Neural progenitor cell (in vitro differentiated cells): ENCODE results near the gene P2RY6. TPM values are rescaled to one million over a fixed set of nuclear protein-coding genes. Genes with fewer than 3 reads are reported as not detected.

Source experiments
- DNase-seq: peaks from one replicate; pipeline ENCODE4 v3.0.0-alpha.2; 2016; ENCODE audit warnings: low spot score
- H2AFZ ChIP-seq: fragments of 200-600 bp; sonication (generic); replicated peaks from 2 replicates; pipeline ENCODE4 v1.6.1; 2016; ENCODE audit warnings: antibody characterized with exemption
- H3F3A ChIP-seq: fragments of 200-600 bp; sonication (generic); 2 replicates; pipeline ENCODE4 v1.6.1; 2016; ENCODE audit warnings: antibody characterized with exemption, low read depth
- H3K27ac ChIP-seq: fragments of 200-600 bp; sonication (generic); 2 replicates; pipeline ENCODE4 v1.5.1; 2016; ENCODE audit warnings: mild to moderate bottlenecking
- H3K27me3 ChIP-seq: fragments of 200-600 bp; sonication (generic); 2 replicates; pipeline ENCODE4 v1.6.1; 2016; ENCODE audit warnings: mild to moderate bottlenecking, moderate library complexity
- H3K36me3 ChIP-seq: fragments of 200-600 bp; sonication (generic); 2 replicates; pipeline ENCODE4 v1.5.1; 2016
- H3K4me1 ChIP-seq: fragments of 200-600 bp; sonication (generic); 2 replicates; pipeline ENCODE4 v1.6.1; 2016; ENCODE audit warnings: mixed run types
- H3K4me2 ChIP-seq: fragments of 200-600 bp; sonication (generic); 2 replicates; pipeline ENCODE4 v1.6.1; 2016
- H3K4me3 ChIP-seq: fragments of 200-600 bp; sonication (generic); 2 replicates; pipeline ENCODE4 v1.5.1; 2016
- H3K79me2 ChIP-seq: fragments of 200-600 bp; sonication (generic); 2 replicates; pipeline ENCODE4 v1.6.1; 2016; ENCODE audit warnings: low read depth
- H3K9ac ChIP-seq: fragments of 200-600 bp; sonication (generic); 2 replicates; pipeline ENCODE4 v1.6.1; 2016
- H3K9me3 ChIP-seq: fragments of 200-600 bp; sonication (generic); 2 replicates; pipeline ENCODE4 v1.5.1; 2016; ENCODE audit warnings: low read depth
- H4K20me1 ChIP-seq: fragments of 200-600 bp; sonication (generic); 2 replicates; pipeline ENCODE4 v1.6.1; 2016; ENCODE audit warnings: low read depth
- H3K27ac Mint-ChIP-seq: 3 replicates; pipeline ENCODE4 v1.8.0; 2021; ENCODE audit warnings: mixed read lengths
- H3K27me3 Mint-ChIP-seq: 2 replicates; pipeline ENCODE4 v1.8.0; 2022; ENCODE audit warnings: low read depth, mild to moderate bottlenecking, inconsistent platforms, moderate library complexity, mixed read lengths; ENCODE audit not compliant: insufficient read depth
- H3K36me3 Mint-ChIP-seq: 3 replicates; pipeline ENCODE4 v1.8.0; 2021; ENCODE audit warnings: mixed read lengths
- H3K4me1 Mint-ChIP-seq: 3 replicates; pipeline ENCODE4 v1.8.0; 2021; ENCODE audit warnings: mixed read lengths
- H3K4me3 Mint-ChIP-seq: 3 replicates; pipeline ENCODE4 v1.8.0; 2021; ENCODE audit warnings: mild to moderate bottlenecking, moderate library complexity, mixed read lengths
- H3K9me3 Mint-ChIP-seq: 3 replicates; pipeline ENCODE4 v1.8.0; 2020; ENCODE audit warnings: mixed read lengths
- EZH2 ChIP-seq: fragments of 200-600 bp; sonication (generic); IDR thresholded peaks from 2 replicates; pipeline ENCODE4 v1.6.1; 2017; ENCODE audit warnings: antibody characterized with exemption, mild to moderate bottlenecking, moderate library complexity
- EZH2phosphoT487 ChIP-seq: fragments of 200-600 bp; sonication (generic); IDR thresholded peaks from 2 replicates; pipeline ENCODE4 v1.6.1; 2017; ENCODE audit warnings: antibody characterized with exemption
- total RNA-seq: library from RNA; depleted of rRNA; stranded (reverse); fragments of >200 nt; gene quantifications from 2 replicates; pipeline ENCODE4 v1.2.3, GENCODE V29; 2015; ENCODE audit warnings: low replicate concordance
- TF ChIP-seq, protein P1 (sequence below): fragments of 200-600 bp; sonication (generic); IDR thresholded peaks from 2 replicates; pipeline ENCODE4 v1.5.1; 2017; ENCODE audit warnings: antibody characterized with exemption, mild to moderate bottlenecking

The P2RY6 gene
- total RNA-seq, 1 donor from 2014 or later, result not detected

DNA sequence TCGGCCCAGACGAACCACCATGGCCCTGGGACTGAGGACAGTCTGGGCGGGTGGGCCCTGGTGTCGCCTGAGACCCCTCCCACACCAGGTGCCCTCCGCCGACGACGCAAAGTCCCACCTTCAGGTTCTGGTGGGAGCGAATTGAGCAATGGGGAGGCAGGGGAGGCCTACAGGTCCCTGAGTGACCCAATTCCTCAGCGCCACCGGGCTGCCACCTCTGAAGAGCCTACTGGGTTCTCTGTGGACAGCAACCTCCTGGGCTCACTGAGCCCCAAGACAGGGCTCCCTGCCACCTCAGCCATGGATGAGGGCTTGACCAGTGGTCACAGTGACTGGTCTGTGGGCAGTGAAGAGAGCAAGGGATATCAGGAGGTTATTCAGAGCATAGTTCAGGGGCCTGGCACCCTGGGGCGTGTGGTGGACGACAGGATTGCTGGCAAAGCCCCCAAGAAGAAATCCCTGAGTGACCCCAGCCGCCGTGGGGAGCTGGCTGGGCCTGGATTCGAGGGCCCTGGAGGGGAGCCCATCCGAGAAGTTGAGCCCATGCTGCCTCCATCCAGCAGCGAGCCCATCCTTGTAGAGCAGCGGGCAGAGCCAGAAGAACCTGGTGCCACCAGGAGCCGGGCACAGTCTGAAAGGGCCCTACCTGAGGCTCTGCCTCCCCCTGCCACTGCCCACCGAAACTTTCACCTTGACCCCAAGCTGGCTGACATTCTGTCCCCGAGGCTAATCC is 38.7 kb downstream of the P2RY6 start:
- Histone ChIP-seq H2AFZ (no peak overlapping the region), H3K27ac (no peak overlapping the region), H3K36me3 (no peaks in the 10 kb centered on the region), H3K9ac (no peak overlapping the region), H3K9me3 (no peaks in the 10 kb centered on the region), H3K27me3 (peaks cover 2% of the 10 kb centered on the region), H3K79me2 (peaks cover 72% of the 10 kb centered on the region), H3F3A (peaks cover 19% of the 10 kb centered on the region), H3K4me1 (peaks cover 63% of the 10 kb centered on the region), H3K4me2 (peak overlapping the region; percentile 95), H4K20me1 (peaks cover 70% of the 10 kb centered on the region), H3K4me3 (no peak overlapping the region)
- peaks cover 10% of the 10 kb centered on the region for H3K27me3 Mint-ChIP-seq
- no peak for DNase-seq
- H3K4me3 Mint-ChIP-seq, result peak overlapping the region; percentile 79
- H3K27ac Mint-ChIP-seq, result no peak overlapping the region
- no peak for TF ChIP-seq EZH2
- TF ChIP-seq, protein P1, sequence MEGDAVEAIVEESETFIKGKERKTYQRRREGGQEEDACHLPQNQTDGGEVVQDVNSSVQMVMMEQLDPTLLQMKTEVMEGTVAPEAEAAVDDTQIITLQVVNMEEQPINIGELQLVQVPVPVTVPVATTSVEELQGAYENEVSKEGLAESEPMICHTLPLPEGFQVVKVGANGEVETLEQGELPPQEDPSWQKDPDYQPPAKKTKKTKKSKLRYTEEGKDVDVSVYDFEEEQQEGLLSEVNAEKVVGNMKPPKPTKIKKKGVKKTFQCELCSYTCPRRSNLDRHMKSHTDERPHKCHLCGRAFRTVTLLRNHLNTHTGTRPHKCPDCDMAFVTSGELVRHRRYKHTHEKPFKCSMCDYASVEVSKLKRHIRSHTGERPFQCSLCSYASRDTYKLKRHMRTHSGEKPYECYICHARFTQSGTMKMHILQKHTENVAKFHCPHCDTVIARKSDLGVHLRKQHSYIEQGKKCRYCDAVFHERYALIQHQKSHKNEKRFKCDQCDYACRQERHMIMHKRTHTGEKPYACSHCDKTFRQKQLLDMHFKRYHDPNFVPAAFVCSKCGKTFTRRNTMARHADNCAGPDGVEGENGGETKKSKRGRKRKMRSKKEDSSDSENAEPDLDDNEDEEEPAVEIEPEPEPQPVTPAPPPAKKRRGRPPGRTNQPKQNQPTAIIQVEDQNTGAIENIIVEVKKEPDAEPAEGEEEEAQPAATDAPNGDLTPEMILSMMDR, result no peak
- no peak for TF ChIP-seq EZH2phosphoT487
- H3K9me3 Mint-ChIP-seq, result peaks cover 3% of the 10 kb centered on the region
- peaks cover 68% of the 10 kb centered on the region for H3K4me1 Mint-ChIP-seq
- H3K36me3 Mint-ChIP-seq, result peaks cover 6% of the 10 kb centered on the region

GRCh38 chr11:73311394-73311869 is 39.3 kb downstream of the P2RY6 start:
- H3K4me3 ChIP-seq, result peak overlapping the region; percentile 25
- peaks cover 10% of the 10 kb centered on the region for H3K27me3 Mint-ChIP-seq
- peak overlapping the region; percentile 75 for H3K4me2 ChIP-seq

DNA sequence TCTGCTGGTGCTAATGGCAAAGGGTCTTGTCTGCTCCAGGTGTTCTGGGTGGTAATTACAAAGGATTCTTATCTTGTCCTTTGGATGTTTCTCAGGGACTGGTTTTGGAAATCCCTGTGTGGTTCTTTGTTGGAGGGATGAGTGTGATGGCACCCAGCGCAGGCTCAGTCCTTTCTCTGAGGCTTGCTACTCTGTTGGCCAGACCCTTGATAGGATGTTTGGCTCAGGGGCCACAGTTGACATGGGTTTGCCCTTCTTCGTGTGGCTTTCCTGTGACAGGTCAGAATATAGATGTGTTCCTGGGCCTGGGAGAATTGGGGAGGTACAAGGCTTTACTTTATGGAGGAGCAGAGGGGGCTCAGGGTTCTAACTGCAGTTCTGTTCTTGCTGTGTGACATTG is 39.9 kb downstream of the P2RY6 start:
- no peak overlapping the region for H3K9ac ChIP-seq
- H3K4me3 Mint-ChIP-seq, result peak overlapping the region; percentile 79
- no peaks in the 10 kb centered on the region for H3K36me3 ChIP-seq
- TF ChIP-seq EZH2phosphoT487, result no peak
- TF ChIP-seq EZH2, result no peak
- TF ChIP-seq, protein P1, result no peak
- H3K4me2 ChIP-seq, result peak overlapping the region; percentile 75
- H3K79me2 ChIP-seq, result peaks cover 82% of the 10 kb centered on the region
- H3K4me1 Mint-ChIP-seq, result peaks cover 69% of the 10 kb centered on the region
- peaks cover 2% of the 10 kb centered on the region for H3K27me3 ChIP-seq
- H3K36me3 Mint-ChIP-seq, result peaks cover 11% of the 10 kb centered on the region
- no peak overlapping the region for H2AFZ ChIP-seq
- peaks cover 59% of the 10 kb centered on the region for H3K4me1 ChIP-seq
- H3K4me3 ChIP-seq, result peak overlapping the region; percentile 25
- no peaks in the 10 kb centered on the region for H3K9me3 Mint-ChIP-seq
- H3F3A ChIP-seq, result peaks cover 10% of the 10 kb centered on the region
- peaks cover 82% of the 10 kb centered on the region for H4K20me1 ChIP-seq
- DNase-seq, result no peak
- H3K9me3 ChIP-seq, result no peaks in the 10 kb centered on the region
- peak overlapping the region; percentile 26 for H3K27ac Mint-ChIP-seq
- peaks cover 8% of the 10 kb centered on the region for H3K27me3 Mint-ChIP-seq
- H3K27ac ChIP-seq, result no peak overlapping the region

More at GRCh38 chr11:73311394-73311869, 39.3 kb downstream of the P2RY6 start:
- H2AFZ ChIP-seq, result no peak overlapping the region
- H3K9ac ChIP-seq, result no peak overlapping the region
- peaks cover 78% of the 10 kb centered on the region for H3K79me2 ChIP-seq
- Mint-ChIP-seq H3K27ac (no peak overlapping the region), H3K4me1 (peaks cover 72% of the 10 kb centered on the region), H3K4me3 (peak overlapping the region; percentile 79), H3K36me3 (peaks cover 9% of the 10 kb centered on the region), H3K9me3 (peaks cover 3% of the 10 kb centered on the region)
- peaks cover 64% of the 10 kb centered on the region for H3K4me1 ChIP-seq
- H3K9me3 ChIP-seq, result no peaks in the 10 kb centered on the region
- no peak for DNase-seq
- peaks cover 76% of the 10 kb centered on the region for H4K20me1 ChIP-seq
- no peaks in the 10 kb centered on the region for H3K36me3 ChIP-seq
- H3F3A ChIP-seq, result peaks cover 16% of the 10 kb centered on the region
- H3K27ac ChIP-seq, result no peak overlapping the region
- H3K27me3 ChIP-seq, result peaks cover 2% of the 10 kb centered on the region
- TF ChIP-seq EZH2phosphoT487 (no peak), EZH2 (no peak)
- TF ChIP-seq, protein P1, result no peak
